Sigmoid colon (tissue), 7 donors: ENCODE data around the gene MEF2B. TPM values are rescaled to one million over a fixed set of nuclear protein-coding genes. Genes with fewer than 3 reads are reported as not detected.
"Not testable (repeated sequence)": the region's sequence is repeated elsewhere in the genome, so short reads cannot be mapped to it uniquely, and the experiment has no call there.

Experiments used
- DNase-seq: peaks from one replicate; pipeline ENCODE4 v3.0.0-alpha.2; 2019
- H3K27ac ChIP-seq, 4 donors: fragments of 200-600 bp; sonication (generic); one replicate each; pipeline ENCODE4 v1.5.1; 2016 to 2019; ENCODE audit warnings: mild to moderate bottlenecking in 1 of 4
- H3K27me3 ChIP-seq, 3 donors: fragments of 200-600 bp; sonication (generic); one replicate each; pipeline ENCODE4 v1.5.1; 2019; ENCODE audit warnings: mild to moderate bottlenecking in 1 of 3
- H3K36me3 ChIP-seq, 4 donors: fragments of 200-600 bp; sonication (generic); one replicate each; pipeline ENCODE4 v1.5.1; 2016 to 2019
- H3K4me1 ChIP-seq, 4 donors: fragments of 200-600 bp; sonication (generic); one replicate each; pipeline ENCODE4 v1.5.1; 2017 to 2019
- H3K4me3 ChIP-seq, 4 donors: fragments of 200-600 bp; sonication (generic); one replicate each; pipeline ENCODE4 v1.5.1; 2017 to 2019; ENCODE audit warnings: mild to moderate bottlenecking in 2 of 4, moderate library complexity in 1 of 4
- H3K9me3 ChIP-seq, 4 donors: fragments of 200-600 bp in 3 of 4; sonication (generic) in 3 of 4; one replicate each; pipeline versions ENCODE4 v1.5.1 to v1.6.1; 2013 to 2019
- CTCF ChIP-seq, 4 experiments: fragments of 450-650 bp in 3 of 4; fragments of 200-600 bp in 1 of 4; IDR thresholded peaks; one replicate each; pipeline ENCODE4 v1.5.1; 2016 to 2019; ENCODE audit warnings: antibody characterized with exemption in 4 of 4, mild to moderate bottlenecking in 3 of 4, moderate library complexity in 2 of 4
- EP300 ChIP-seq, 4 donors: sonication (generic); formaldehyde crosslinking; IDR thresholded peaks; one replicate each; pipeline ENCODE4 v1.6.1; 2017; ENCODE audit warnings: antibody characterized with exemption in 4 of 4
- POLR2A ChIP-seq, 2 donors: fragments of 450-650 bp; IDR thresholded peaks; one replicate each; pipeline ENCODE4 v1.6.1; 2016; ENCODE audit warnings: antibody characterized with exemption in 2 of 2, mild to moderate bottlenecking in 2 of 2, moderate library complexity in 2 of 2
- POLR2AphosphoS5 ChIP-seq, 4 donors: sonication (generic); formaldehyde crosslinking; IDR thresholded peaks; one replicate each; pipeline ENCODE4 v1.6.1; 2017; ENCODE audit warnings: antibody characterized with exemption in 4 of 4
- WGBS, 2 donors: extraction: QIAGEN DNeasy Blood & Tissue Kit; methylation state at CpG; one replicate each; pipeline ENCODE4 v1.1.7; 2013; 5-methylcytosine and 5-hydroxymethylcytosine counted together
- intact Hi-C: fragments of 100-400 bp; cut with DNase I; formaldehyde crosslinking; loops from one replicate; pipeline ENCODE4 v1.15.1; 2023
- polyA plus RNA-seq, 3 donors: library from polyadenylated mRNA; stranded (reverse); fragments of 200-250 nt; gene quantifications; one replicate each; pipeline ENCODE4 v1.2.3, GENCODE V29; 2013
- total RNA-seq, 4 donors: library from RNA; depleted of rRNA; stranded (reverse); fragments of >200 nt; gene quantifications; one replicate each; pipeline ENCODE4 v1.1.0, GENCODE V29; 2016
- donor health status: healthy with polysubstance abuse.
- donor health status: Bipolar disorder and iron deficiency.
- donor health status: healthy.

The MEF2B gene
- total and polyA plus RNA-seq, 7 donors = 2.2 TPM; not detected in 6

GRCh38 chr19:19110410-19111135, 59.5 kb downstream of the MEF2B start:
- intact Hi-C loops = no loop called here
- Histone ChIP-seq H3K9me3 (no peaks in the 10 kb centered on the region), H3K4me1 (peaks cover 0 to 16% (median 6%) of the 10 kb centered on the region in 4 donors), H3K27ac (no peak overlapping the region), H3K27me3 (peaks cover 0 to 14% (median 10%) of the 10 kb centered on the region in 3 donors), H3K36me3 (peaks cover 0 to 5% (median 0%) of the 10 kb centered on the region in 4 donors), H3K4me3 (no peak overlapping the region)
- no peak for DNase-seq
- WGBS, 2 donors = 7 to 20% methylated on average over 66 of the region's 66 CpGs
- TF ChIP-seq POLR2A (IDR thresholded peaks at IDR 0.05) (no peak), EP300 (IDR thresholded peaks at IDR 0.05) (no peak), POLR2AphosphoS5 (IDR thresholded peaks at IDR 0.05) (no peak), CTCF (IDR thresholded peaks at IDR 0.05) (no peak)

GRCh38 chr19:19109601-19110000, 60.5 kb downstream of the MEF2B start:
- intact Hi-C loops = no loop called here
- H3K4me3 ChIP-seq = no peak overlapping the region
- no peak overlapping the region for H3K27ac ChIP-seq
- peaks cover 0 to 14% (median 10%) of the 10 kb centered on the region in 3 donors for H3K27me3 ChIP-seq
- peaks cover 0 to 5% (median 0%) of the 10 kb centered on the region in 4 donors for H3K36me3 ChIP-seq
- no peak for DNase-seq
- no peaks in the 10 kb centered on the region for H3K9me3 ChIP-seq
- peaks cover 0 to 16% (median 11%) of the 10 kb centered on the region in 4 donors for H3K4me1 ChIP-seq
- no peak for TF ChIP-seq CTCF (IDR thresholded peaks at IDR 0.05)
- no peak for TF ChIP-seq POLR2A (IDR thresholded peaks at IDR 0.05)
- no peak for TF ChIP-seq POLR2AphosphoS5 (IDR thresholded peaks at IDR 0.05)
- no peak for TF ChIP-seq EP300 (IDR thresholded peaks at IDR 0.05)
- WGBS, 2 donors = 72 to 83% methylated on average over 9 of the region's 9 CpGs

GRCh38 chr19:19107654-19108053, 62.4 kb downstream of the MEF2B start:
- Histone ChIP-seq H3K36me3 (peaks cover 0 to 5% (median 0%) of the 10 kb centered on the region in 4 donors), H3K9me3 (no peaks in the 10 kb centered on the region), H3K4me1 (peaks cover 0 to 16% (median 11%) of the 10 kb centered on the region in 4 donors), H3K27ac (no peak overlapping the region), H3K27me3 (peaks cover 0 to 14% (median 10%) of the 10 kb centered on the region in 3 donors), H3K4me3 (no peak overlapping the region)
- WGBS, 2 donors = 68 to 85% methylated on average over 11 of the region's 11 CpGs
- no peak for DNase-seq
- TF ChIP-seq EP300 (IDR thresholded peaks at IDR 0.05) = no peak
- TF ChIP-seq POLR2AphosphoS5 (IDR thresholded peaks at IDR 0.05) = no peak
- no peak for TF ChIP-seq POLR2A (IDR thresholded peaks at IDR 0.05)
- no peak for TF ChIP-seq CTCF (IDR thresholded peaks at IDR 0.05)
- intact Hi-C loops = no loop called here

GRCh38 chr19:19106938-19107337, 63.1 kb downstream of the MEF2B start:
- 95 to 97% methylated on average over 7 of the region's 7 CpGs for WGBS, 2 donors
- H3K4me3 ChIP-seq, H3K9me3 ChIP-seq, H3K36me3 ChIP-seq, H3K27ac ChIP-seq, DNase-seq, intact Hi-C loops: not testable (repeated sequence)
- H3K4me1 ChIP-seq = peaks cover 0 to 16% (median 11%) of the 10 kb centered on the region in 4 donors
- peaks cover 0 to 14% (median 10%) of the 10 kb centered on the region in 3 donors for H3K27me3 ChIP-seq

GRCh38 chr19:19106056-19106551, 64.0 kb downstream of the MEF2B start:
- peaks cover 0 to 10% (median 10%) of the 10 kb centered on the region in 3 donors for H3K27me3 ChIP-seq
- peaks cover 0 to 5% (median 0%) of the 10 kb centered on the region in 4 donors for H3K36me3 ChIP-seq
- peak overlapping the region in 2 of 4 donors; percentile 27 to 28 for H3K27ac ChIP-seq
- H3K4me1 ChIP-seq = peaks cover 0 to 16% (median 11%) of the 10 kb centered on the region in 4 donors
- DNase-seq = no peak
- WGBS, 2 donors = 37 to 55% methylated on average over 25 of the region's 25 CpGs
- H3K9me3 ChIP-seq = no peaks in the 10 kb centered on the region
- TF ChIP-seq EP300 (IDR thresholded peaks at IDR 0.05) (no peak), POLR2A (IDR thresholded peaks at IDR 0.05) (no peak), CTCF (IDR thresholded peaks at IDR 0.05) (no peak), POLR2AphosphoS5 (IDR thresholded peaks at IDR 0.05) (no peak)
- intact Hi-C loops = no loop called here
- peak overlapping the region; percentile 8 to 44 (median 33) for H3K4me3 ChIP-seq
